H9 (cell line): ENCODE results near the gene IMPA2. TPM values are rescaled to one million over a fixed set of nuclear protein-coding genes. Genes with fewer than 3 reads are reported as not detected.

Source experiments
- DNase-seq: peaks from one replicate; pipeline ENCODE4 v3.0.0-alpha.2; 2017
- H2AFZ ChIP-seq: one replicate; pipeline ENCODE4 v1.6.1; 2013; ENCODE audit warnings: mild to moderate bottlenecking, low read length, control low read depth, moderate library complexity
- H2AK5ac ChIP-seq: 2 replicates; pipeline ENCODE4 v1.6.1; 2013; ENCODE audit warnings: low read length, control low read depth, mixed read lengths; ENCODE audit not compliant: insufficient read length
- H2BK120ac ChIP-seq: one replicate; pipeline ENCODE4 v1.6.1; 2013; ENCODE audit warnings: low read depth, mild to moderate bottlenecking, low read length, control low read depth, inconsistent platforms; ENCODE audit not compliant: poor library complexity, severe bottlenecking
- H2BK12ac ChIP-seq: 2 replicates; pipeline ENCODE4 v1.6.1; 2013; ENCODE audit warnings: low read length, control low read depth, mixed read lengths, low read depth; ENCODE audit not compliant: insufficient read length
- H2BK15ac ChIP-seq: 2 replicates; pipeline ENCODE4 v1.6.1; 2013; ENCODE audit warnings: low read depth, low read length, control low read depth
- H2BK20ac ChIP-seq: one replicate; pipeline ENCODE4 v1.6.1; 2013; ENCODE audit warnings: low read depth, mild to moderate bottlenecking, low read length, control low read depth, inconsistent platforms; ENCODE audit not compliant: poor library complexity, severe bottlenecking
- H2BK5ac ChIP-seq: 2 replicates; pipeline ENCODE4 v1.6.1; 2013; ENCODE audit warnings: low read length, control low read depth, mixed read lengths; ENCODE audit not compliant: insufficient read length
- H3K14ac ChIP-seq: 2 replicates; pipeline ENCODE4 v1.6.1; 2013; ENCODE audit warnings: low read length, control low read depth; ENCODE audit not compliant: insufficient read depth
- H3K18ac ChIP-seq: 2 replicates; pipeline ENCODE4 v1.6.1; 2013; ENCODE audit warnings: low read depth, mild to moderate bottlenecking, mixed read lengths, low read length, control low read depth; ENCODE audit not compliant: insufficient read length
- H3K23ac ChIP-seq: 2 replicates; pipeline ENCODE4 v1.6.1; 2013; ENCODE audit warnings: low read length, control low read depth, mixed read lengths, low read depth; ENCODE audit not compliant: insufficient read length
- H3K23me2 ChIP-seq: 2 replicates; pipeline ENCODE4 v1.6.1; 2013; ENCODE audit warnings: low read depth, mild to moderate bottlenecking, mixed read lengths, low read length, control low read depth; ENCODE audit not compliant: insufficient read length, poor library complexity, severe bottlenecking
- H3K27ac ChIP-seq: 2 replicates; pipeline ENCODE4 v1.5.1; 2013; ENCODE audit warnings: low read length, control low read depth, mixed read lengths, low read depth; ENCODE audit not compliant: insufficient read length
- H3K27me3 ChIP-seq: 2 replicates; pipeline ENCODE4 v1.6.1; 2013; ENCODE audit warnings: low read length, control low read depth, inconsistent platforms; ENCODE audit not compliant: insufficient read depth
- H3K4ac ChIP-seq: 2 replicates; pipeline ENCODE4 v1.6.1; 2013; ENCODE audit warnings: low read depth, mild to moderate bottlenecking, control low read depth, inconsistent platforms, low read length, moderate library complexity
- H3K4me1 ChIP-seq: 2 replicates; pipeline ENCODE4 v1.6.1; 2013; ENCODE audit warnings: low read length, control low read depth, inconsistent platforms; ENCODE audit not compliant: insufficient read depth
- H3K4me2 ChIP-seq: 2 replicates; pipeline ENCODE4 v1.6.1; 2013; ENCODE audit warnings: low read length, control low read depth, mixed read lengths; ENCODE audit not compliant: insufficient read length, insufficient read depth
- H3K56ac ChIP-seq: 2 replicates; pipeline ENCODE4 v1.6.1; 2013; ENCODE audit warnings: low read depth, mild to moderate bottlenecking, mixed read lengths, low read length, control low read depth; ENCODE audit not compliant: insufficient read length
- H3K79me1 ChIP-seq: 2 replicates; pipeline ENCODE4 v1.6.1; 2013; ENCODE audit warnings: low read depth, mild to moderate bottlenecking, moderate library complexity, low read length, control low read depth, inconsistent platforms; ENCODE audit not compliant: insufficient read depth, poor library complexity, severe bottlenecking
- H3K79me2 ChIP-seq: 2 replicates; pipeline ENCODE4 v1.6.1; 2013; ENCODE audit warnings: low read length, control low read depth, inconsistent platforms; ENCODE audit not compliant: insufficient read depth
- H3K9ac ChIP-seq: 2 replicates; pipeline ENCODE4 v1.6.1; 2013; ENCODE audit warnings: low read length, control low read depth, mixed read lengths; ENCODE audit not compliant: insufficient read length; ENCODE audit errors: extremely low read depth
- H3K9me3 ChIP-seq: one replicate; pipeline ENCODE4 v1.6.1; 2013; ENCODE audit warnings: low read depth, low read length, inconsistent platforms; ENCODE audit not compliant: control insufficient read depth
- H3T11ph ChIP-seq: one replicate; pipeline ENCODE4 v1.6.1; 2013; ENCODE audit warnings: mild to moderate bottlenecking, low read length, control low read depth, inconsistent platforms
- H4K20me1 ChIP-seq: one replicate; pipeline ENCODE4 v1.6.1; 2013; ENCODE audit not compliant: control insufficient read depth, insufficient read length, insufficient read depth
- H4K5ac ChIP-seq: 2 replicates; pipeline ENCODE4 v1.6.1; 2013; ENCODE audit warnings: low read depth, mild to moderate bottlenecking, mixed read lengths, low read length, control low read depth; ENCODE audit not compliant: insufficient read length
- H4K8ac ChIP-seq: replicated peaks from 2 replicates; pipeline ENCODE4 v1.6.1; 2013; ENCODE audit warnings: low read length, control low read depth, mixed read lengths, low read depth; ENCODE audit not compliant: insufficient read length
- H4K91ac ChIP-seq: 2 replicates; pipeline ENCODE4 v1.6.1; 2013; ENCODE audit warnings: low read depth, mild to moderate bottlenecking, moderate library complexity, mixed read lengths, low read length, control low read depth; ENCODE audit not compliant: insufficient read length
- H3K27ac Mint-ChIP-seq, 3 experiments: 2 replicates in 2 of 3; 3 replicates in 1 of 3; pipeline ENCODE4 v1.8.0; 2020 to 2021; ENCODE audit warnings: mixed read lengths in 3 of 3, mild to moderate bottlenecking in 1 of 3, moderate library complexity in 1 of 3
- H3K27me3 Mint-ChIP-seq: 2 replicates; pipeline ENCODE4 v1.8.0; 2021; ENCODE audit warnings: low read depth, mild to moderate bottlenecking, moderate library complexity, mixed read lengths
- H3K36me3 Mint-ChIP-seq, 3 experiments: 2 replicates in 2 of 3; 3 replicates in 1 of 3; pipeline ENCODE4 v1.8.0; 2020 to 2021; ENCODE audit warnings: low read depth in 3 of 3, mixed read lengths in 3 of 3; ENCODE audit not compliant: insufficient read depth in 1 of 3
- H3K4me1 Mint-ChIP-seq, 2 experiments: 2 replicates each; pipeline ENCODE4 v1.8.0; 2020; ENCODE audit warnings: mixed read lengths in 2 of 2
- H3K4me3 Mint-ChIP-seq, 2 experiments: 2 replicates in 1 of 2; 3 replicates in 1 of 2; pipeline ENCODE4 v1.8.0; 2020 to 2021; ENCODE audit warnings: mild to moderate bottlenecking in 2 of 2, mixed read lengths in 2 of 2, moderate library complexity in 1 of 2
- H3K9me3 Mint-ChIP-seq, 2 experiments: 2 replicates in 1 of 2; 3 replicates in 1 of 2; pipeline ENCODE4 v1.8.0; 2020; ENCODE audit warnings: mild to moderate bottlenecking in 2 of 2, mixed read lengths in 2 of 2, moderate library complexity in 1 of 2
- WGBS: extraction: QIAGEN DNeasy Blood & Tissue Kit; methylation state at CpG from one replicate; pipeline ENCODE4 v1.1.7; 2013; ENCODE audit warnings: missing lambda C conversion rate, low lambda C conversion rate, mixed read lengths; ENCODE audit not compliant: insufficient read length; ENCODE audit errors: extremely low coverage; 5-methylcytosine and 5-hydroxymethylcytosine counted together
- total RNA-seq: library from RNA; stranded (reverse); gene quantifications from 2 replicates; pipeline ENCODE4 v1.2.1, GENCODE V29; 2021
- TF ChIP-seq, protein P1 (sequence below): fragments of 200-600 bp; sonication (generic); conservative IDR thresholded peaks from 3 replicates; pipeline ENCODE4 v1.8.0; 2021; ENCODE audit warnings: antibody characterized with exemption, mild to moderate bottlenecking

IMPA2 gene
- total RNA-seq, 1 experiment from 2014 or later = 73.8 TPM

DNA sequence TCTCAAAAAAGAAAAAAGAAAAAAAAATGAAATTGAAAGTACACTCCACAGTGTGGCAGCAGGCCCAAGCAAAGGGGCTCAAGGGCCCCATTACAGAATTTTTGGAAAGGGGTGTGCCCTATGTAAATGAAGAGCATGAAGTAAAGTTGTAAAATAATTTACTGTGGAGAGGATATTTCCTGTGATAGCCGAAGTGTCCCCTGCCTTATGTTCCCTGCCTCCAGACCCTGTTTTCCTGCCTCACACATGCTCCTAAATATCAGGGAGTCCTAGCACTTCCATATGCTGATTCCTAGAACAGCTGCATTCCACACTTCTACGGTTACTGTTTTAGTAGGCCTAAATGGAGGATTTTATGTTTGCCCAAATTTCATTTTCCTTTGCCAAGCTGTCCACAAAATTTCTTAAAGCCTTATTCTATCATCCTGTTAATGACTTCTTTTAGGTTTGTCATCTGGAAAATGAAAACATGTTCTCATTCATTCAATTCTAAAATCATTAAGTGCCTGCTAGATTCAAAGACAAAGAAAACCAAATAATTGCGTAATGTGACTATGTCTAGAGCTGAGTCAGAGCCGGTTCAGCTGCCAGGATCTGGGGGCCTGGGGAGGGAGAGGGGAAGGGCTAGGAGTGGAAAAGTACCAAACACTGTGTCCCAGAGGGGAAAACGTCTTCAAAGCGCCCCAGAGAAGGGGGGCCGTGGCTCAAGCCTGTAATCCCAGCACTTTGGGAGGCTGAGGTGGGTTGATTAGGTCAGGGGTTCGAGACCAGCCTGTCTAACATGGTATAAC lies 25.9 kb upstream of the IMPA2 start:
- Histone ChIP-seq H3K79me1 (no peaks in the 10 kb centered on the region), H4K5ac (no peak overlapping the region), H3K56ac (no peak overlapping the region), H2BK12ac (no peak overlapping the region), H2AK5ac (no peak overlapping the region), H3K18ac (no peak overlapping the region), H3K9ac (no peak overlapping the region), H3T11ph (no peak overlapping the region), H3K4me2 (no peak overlapping the region), H4K8ac (no peak overlapping the region), H4K20me1 (no peaks in the 10 kb centered on the region), H2BK20ac (no peak overlapping the region), H3K23ac (no peak overlapping the region), H3K4ac (no peak overlapping the region), H3K14ac (no peak overlapping the region), H2AFZ (no peak overlapping the region), H3K23me2 (no peaks in the 10 kb centered on the region), H2BK15ac (no peak overlapping the region), H3K27me3 (no peaks in the 10 kb centered on the region), H4K91ac (no peak overlapping the region), H2BK5ac (no peak overlapping the region), H3K9me3 (no peaks in the 10 kb centered on the region), H3K79me2 (no peaks in the 10 kb centered on the region), H3K4me1 (no peaks in the 10 kb centered on the region), H2BK120ac (no peak overlapping the region), H3K27ac (no peak overlapping the region)
- Mint-ChIP-seq H3K4me1 (peaks cover 19 to 25% of the 10 kb centered on the region in 2 experiments), H3K4me3 (no peak overlapping the region), H3K27me3 (peaks cover 2% of the 10 kb centered on the region), H3K9me3 (peaks cover 19 to 23% of the 10 kb centered on the region in 2 experiments; a peak in 4 of 5 replicates), H3K27ac (peak overlapping the region in 2 of 3 experiments; percentile 23 to 71; a peak in 4 of 7 replicates), H3K36me3 (peaks cover 3 to 19% (median 15%) of the 10 kb centered on the region in 3 experiments; a peak in 5 of 7 replicates)
- TF ChIP-seq, protein P1, sequence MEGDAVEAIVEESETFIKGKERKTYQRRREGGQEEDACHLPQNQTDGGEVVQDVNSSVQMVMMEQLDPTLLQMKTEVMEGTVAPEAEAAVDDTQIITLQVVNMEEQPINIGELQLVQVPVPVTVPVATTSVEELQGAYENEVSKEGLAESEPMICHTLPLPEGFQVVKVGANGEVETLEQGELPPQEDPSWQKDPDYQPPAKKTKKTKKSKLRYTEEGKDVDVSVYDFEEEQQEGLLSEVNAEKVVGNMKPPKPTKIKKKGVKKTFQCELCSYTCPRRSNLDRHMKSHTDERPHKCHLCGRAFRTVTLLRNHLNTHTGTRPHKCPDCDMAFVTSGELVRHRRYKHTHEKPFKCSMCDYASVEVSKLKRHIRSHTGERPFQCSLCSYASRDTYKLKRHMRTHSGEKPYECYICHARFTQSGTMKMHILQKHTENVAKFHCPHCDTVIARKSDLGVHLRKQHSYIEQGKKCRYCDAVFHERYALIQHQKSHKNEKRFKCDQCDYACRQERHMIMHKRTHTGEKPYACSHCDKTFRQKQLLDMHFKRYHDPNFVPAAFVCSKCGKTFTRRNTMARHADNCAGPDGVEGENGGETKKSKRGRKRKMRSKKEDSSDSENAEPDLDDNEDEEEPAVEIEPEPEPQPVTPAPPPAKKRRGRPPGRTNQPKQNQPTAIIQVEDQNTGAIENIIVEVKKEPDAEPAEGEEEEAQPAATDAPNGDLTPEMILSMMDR = no peak
- no CpG with 5 or more reads among the region's 8 CpGs for WGBS
- peak; percentile 82 for DNase-seq
